Measurements from ENCODE around the gene CEP63. TPM values are rescaled to one million over a fixed set of nuclear protein-coding genes. Genes with fewer than 3 reads are reported as not detected.
"Not testable (repeated sequence)": the region's sequence is repeated elsewhere in the genome, so short reads cannot be mapped to it uniquely, and the experiment has no call there.

CEP63 gene
- total RNA-seq, 2 donors from 2014 or later, result 19.2 to 30.0 TPM

GRCh38 chr3:134543113-134543512 is 57.3 kb downstream of the CEP63 start:
- ATAC-seq (no peak), DNase-seq (no peak)
- Histone ChIP-seq H3K4me1 (no peaks in the 10 kb centered on the region), H3K4me3 (no peak overlapping the region), H3K27ac (no peak overlapping the region), H3K27me3 (no peaks in the 10 kb centered on the region), H3K9me3 (no peaks in the 10 kb centered on the region), H3K36me3 (replicated peaks in 1 of 2; ENCODE audit: insufficient read depth in 1 of 2, low read depth in 2 of 2) (peaks cover 2 to 3% of the 10 kb centered on the region in 2 donors)
- 69 to 88% methylated on average over 3 of the region's 3 CpGs for WGBS, 2 donors
- intact Hi-C loops (cut with DNase I), result no loop called here
- TF ChIP-seq POLR2A (IDR thresholded peaks at IDR 0.05) (no peak), CTCF (IDR thresholded peaks at IDR 0.05) (no peak)

GRCh38 chr3:134544316-134544715 is 58.5 kb downstream of the CEP63 start:
- 82 to 91% methylated on average over 2 of the region's 2 CpGs for WGBS, 2 donors
- Histone ChIP-seq H3K9me3 (no peaks in the 10 kb centered on the region), H3K27ac (no peak overlapping the region), H3K27me3 (no peaks in the 10 kb centered on the region), H3K4me3 (no peak overlapping the region), H3K36me3 (replicated peaks in 1 of 2; ENCODE audit: insufficient read depth in 1 of 2, low read depth in 2 of 2) (peaks cover 4% of the 10 kb centered on the region in 2 donors), H3K4me1 (no peaks in the 10 kb centered on the region)
- ATAC-seq, result no peak
- intact Hi-C loops (cut with DNase I), result no loop called here
- no peak for TF ChIP-seq POLR2A (IDR thresholded peaks at IDR 0.05)
- no peak for TF ChIP-seq CTCF (IDR thresholded peaks at IDR 0.05)
- DNase-seq, result no peak

GRCh38 chr3:134544783-134545182 is 58.9 kb downstream of the CEP63 start:
- H3K4me1 ChIP-seq; H3K27ac ChIP-seq; H3K27me3 ChIP-seq; H3K9me3 ChIP-seq; H3K36me3 ChIP-seq (replicated peaks in 1 of 2; ENCODE audit: insufficient read depth in 1 of 2, low read depth in 2 of 2); DNase-seq; H3K4me3 ChIP-seq; intact Hi-C loops (cut with DNase I); ATAC-seq: not testable (repeated sequence)
- WGBS, 2 donors, result 86 to 91% methylated on average over 12 of the region's 12 CpGs

- H3K36me3 ChIP-seq (replicated peaks in 1 of 2; ENCODE audit: insufficient read depth in 1 of 2, low read depth in 2 of 2), result peaks cover 4% of the 10 kb centered on the region in 2 donors
- WGBS, 2 donors, result 90 to 91% methylated on average over 2 of the region's 2 CpGs
Measured at GRCh38 chr3:134545818-134546217, 60.0 kb downstream of the CEP63 start.

GRCh38 chr3:134552784-134553183 is 66.9 kb downstream of the CEP63 start:
- DNase-seq (no peak), ATAC-seq (no peak)
- Histone ChIP-seq H3K4me1 (no peaks in the 10 kb centered on the region), H3K27me3 (no peaks in the 10 kb centered on the region), H3K27ac (no peak overlapping the region), H3K9me3 (no peaks in the 10 kb centered on the region), H3K4me3 (no peak overlapping the region), H3K36me3 (replicated peaks in 1 of 2; ENCODE audit: insufficient read depth in 1 of 2, low read depth in 2 of 2) (peaks cover 4 to 11% of the 10 kb centered on the region in 2 donors)
- intact Hi-C loops (cut with DNase I), result no loop called here
- TF ChIP-seq POLR2A (IDR thresholded peaks at IDR 0.05), result no peak
- no peak for TF ChIP-seq CTCF (IDR thresholded peaks at IDR 0.05)

More at GRCh38 chr3:134545818-134546217, 60.0 kb downstream of the CEP63 start:
- intact Hi-C loops (cut with DNase I), result no loop called here
- no peaks in the 10 kb centered on the region for H3K27me3 ChIP-seq
- H3K27ac ChIP-seq, result no peak overlapping the region
- no peaks in the 10 kb centered on the region for H3K4me1 ChIP-seq
- H3K4me3 ChIP-seq, result no peak overlapping the region
- DNase-seq (no peak), ATAC-seq (no peak)
- no peaks in the 10 kb centered on the region for H3K9me3 ChIP-seq
- TF ChIP-seq CTCF (IDR thresholded peaks at IDR 0.05) (no peak), POLR2A (IDR thresholded peaks at IDR 0.05) (no peak)

All from body of pancreas (tissue), 4 donors.